HEK293 (cell line): Measurements from ENCODE around the gene BTBD7.
A peak's percentile ranks its signal among the peaks of the same experiment; 100 is the strongest.

Experiments used
- CTCF ChIA-PET: fragments of 350-600 bp; formaldehyde crosslinking; extraction: SDS; loops from one replicate; lab custom pipeline; 2021; ENCODE audit warnings: antibody characterized with exemption; lab: Yijun Ruan, JAX
- POLR2A ChIA-PET: fragments of 300-600 bp; formaldehyde crosslinking; extraction: SDS; loops from one replicate; lab custom pipeline; 2020; ENCODE audit warnings: antibody characterized with exemption, inconsistent platforms; lab: Yijun Ruan, JAX
- H3K27ac ChIP-seq: fragments of 200-500 bp; sonication (Bioruptor generic); 2 replicates; pipeline ENCODE4 v1.5.1; 2014; ENCODE audit warnings: low read depth, low read length, control low read depth, inconsistent platforms; ENCODE audit errors: extremely low read depth
- H3K36me3 ChIP-seq, 2 experiments: fragments of 200-500 bp in 1 of 2; sonication (Bioruptor generic) in 1 of 2; 1 replicate in 1 of 2; 2 replicates in 1 of 2; pipeline ENCODE4 v1.5.1; 2014 to 2017; ENCODE audit warnings: inconsistent platforms in 2 of 2, low read length in 2 of 2; ENCODE audit not compliant: control insufficient read depth in 2 of 2, insufficient read depth in 1 of 2
- H3K4me1 ChIP-seq: fragments of 200-500 bp; sonication (Bioruptor generic); 2 replicates; pipeline ENCODE4 v1.5.1; 2014; ENCODE audit warnings: mild to moderate bottlenecking, low read length, inconsistent platforms; ENCODE audit not compliant: control insufficient read depth, insufficient read depth
- H3K4me3 ChIP-seq: 2 replicates; pipeline ENCODE4 v1.5.1; 2011; ENCODE audit warnings: low read depth, mild to moderate bottlenecking, control low read depth, low read length, moderate library complexity
- H3K9me3 ChIP-seq: fragments of 200-500 bp; sonication (Bioruptor generic); 2 replicates; pipeline ENCODE4 v1.5.1; 2014; ENCODE audit warnings: low read depth, low read length, inconsistent platforms; ENCODE audit not compliant: control insufficient read depth, insufficient read depth
- KLF16 ChIP-seq: fragments of 450-650 bp; formaldehyde crosslinking; IDR thresholded peaks from 2 replicates; pipeline ENCODE4 v1.5.1; 2017; ENCODE audit warnings: missing biosample characterization, missing genetic modification characterization
- KLF8 ChIP-seq: fragments of 450-650 bp; formaldehyde crosslinking; IDR thresholded peaks from 2 replicates; pipeline ENCODE4 v1.5.1; 2016; ENCODE audit warnings: missing biosample characterization, missing genetic modification characterization
- KLF9 ChIP-seq: fragments of 450-650 bp; formaldehyde crosslinking; IDR thresholded peaks from 2 replicates; pipeline ENCODE4 v1.5.1; 2016; ENCODE audit warnings: missing biosample characterization, missing genetic modification characterization, low read depth
- YY1 ChIP-seq: fragments of 450-650 bp; formaldehyde crosslinking; IDR thresholded peaks from 2 replicates; pipeline ENCODE4 v1.5.1; 2018; ENCODE audit warnings: missing biosample characterization, missing genetic modification characterization
- ZFHX2 ChIP-seq: fragments of 450-650 bp; formaldehyde crosslinking; conservative IDR thresholded peaks from 2 replicates; pipeline ENCODE4 v1.5.1; 2016; ENCODE audit warnings: missing biosample characterization, missing genetic modification characterization
- ZFP41 ChIP-seq: fragments of 450-650 bp; formaldehyde crosslinking; IDR thresholded peaks from 2 replicates; pipeline ENCODE4 v1.5.1; 2016; ENCODE audit warnings: missing biosample characterization, missing genetic modification characterization, borderline replicate concordance
- ZFP69B ChIP-seq: fragments of 450-650 bp; formaldehyde crosslinking; IDR thresholded peaks from 2 replicates; pipeline ENCODE4 v1.5.1; 2016; ENCODE audit warnings: missing biosample characterization, missing genetic modification characterization
- ZNF211 ChIP-seq: fragments of 450-650 bp; formaldehyde crosslinking; IDR thresholded peaks from 2 replicates; pipeline ENCODE4 v1.5.1; 2016; ENCODE audit warnings: low read depth, missing biosample characterization, missing genetic modification characterization
- ZNF221 ChIP-seq: fragments of 450-650 bp; formaldehyde crosslinking; IDR thresholded peaks from 2 replicates; pipeline ENCODE4 v1.5.1; 2017; ENCODE audit warnings: missing biosample characterization, missing genetic modification characterization, borderline replicate concordance
- ZNF544 ChIP-seq: fragments of 450-650 bp; formaldehyde crosslinking; IDR thresholded peaks from 2 replicates; pipeline ENCODE4 v1.5.0; 2017; ENCODE audit warnings: missing biosample characterization, missing genetic modification characterization
- TF ChIP-seq, protein P1 (sequence below): fragments of 450-650 bp; formaldehyde crosslinking; IDR thresholded peaks from 2 replicates; pipeline ENCODE4 v1.5.1; 2017; ENCODE audit warnings: missing biosample characterization, missing genetic modification characterization
- TF ChIP-seq, protein P2 (sequence below): fragments of 450-650 bp; formaldehyde crosslinking; IDR thresholded peaks from 2 replicates; pipeline ENCODE4 v1.5.1; 2016; ENCODE audit warnings: missing biosample characterization, missing genetic modification characterization
- TF ChIP-seq, protein P3 (sequence below): fragments of 450-650 bp; formaldehyde crosslinking; IDR thresholded peaks from 2 replicates; pipeline ENCODE4 v1.5.1; 2016; ENCODE audit warnings: missing biosample characterization, missing genetic modification characterization

The BTBD7 gene

DNA sequence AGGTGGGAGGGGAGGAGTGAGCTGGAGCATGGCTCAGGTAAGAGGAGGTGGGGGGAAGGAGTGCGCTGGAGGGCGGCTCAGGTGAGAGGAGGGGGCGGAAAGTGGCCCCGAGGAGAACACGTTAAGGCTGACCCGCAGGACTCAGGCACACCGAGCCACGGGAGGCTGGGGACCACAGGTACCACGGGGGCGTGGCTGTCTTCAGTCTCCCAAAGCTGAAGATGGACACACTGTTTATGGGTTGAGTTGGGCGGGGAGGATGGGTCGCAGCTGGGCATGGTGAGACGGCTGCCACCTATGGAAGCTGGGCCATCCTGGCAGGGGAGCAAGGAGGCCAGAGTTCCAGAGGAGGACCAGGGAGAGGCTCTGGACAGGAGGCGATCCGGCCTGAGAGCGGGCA lies 102.3 kb downstream of the BTBD7 start:
- Histone ChIP-seq H3K36me3 (peaks cover 14 to 38% of the 10 kb centered on the region in 2 experiments), H3K27ac (no peak overlapping the region), H3K4me1 (0 out of 2 replicates have a peak, but pooled peaks cover 3% of the 10 kb centered on the region), H3K9me3 (no peaks in the 10 kb centered on the region), H3K4me3 (no peak overlapping the region)
- POLR2A ChIA-PET: interaction anchor here (0.8 kb wide), 1 partner anchor 24 kb away, joined by 3 read pairs; the partner anchor contains the start of genes GON7 and UBR7
- no peak for TF ChIP-seq KLF8
- peak; percentile 39; the same call in 1 of the 2 replicates for TF ChIP-seq KLF9 (tag by site-specific recombination)
- TF ChIP-seq, protein P1, sequence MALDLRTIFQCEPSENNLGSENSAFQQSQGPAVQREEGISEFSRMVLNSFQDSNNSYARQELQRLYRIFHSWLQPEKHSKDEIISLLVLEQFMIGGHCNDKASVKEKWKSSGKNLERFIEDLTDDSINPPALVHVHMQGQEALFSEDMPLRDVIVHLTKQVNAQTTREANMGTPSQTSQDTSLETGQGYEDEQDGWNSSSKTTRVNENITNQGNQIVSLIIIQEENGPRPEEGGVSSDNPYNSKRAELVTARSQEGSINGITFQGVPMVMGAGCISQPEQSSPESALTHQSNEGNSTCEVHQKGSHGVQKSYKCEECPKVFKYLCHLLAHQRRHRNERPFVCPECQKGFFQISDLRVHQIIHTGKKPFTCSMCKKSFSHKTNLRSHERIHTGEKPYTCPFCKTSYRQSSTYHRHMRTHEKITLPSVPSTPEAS: no peak
- CTCF ChIA-PET: no interaction called here

DNA sequence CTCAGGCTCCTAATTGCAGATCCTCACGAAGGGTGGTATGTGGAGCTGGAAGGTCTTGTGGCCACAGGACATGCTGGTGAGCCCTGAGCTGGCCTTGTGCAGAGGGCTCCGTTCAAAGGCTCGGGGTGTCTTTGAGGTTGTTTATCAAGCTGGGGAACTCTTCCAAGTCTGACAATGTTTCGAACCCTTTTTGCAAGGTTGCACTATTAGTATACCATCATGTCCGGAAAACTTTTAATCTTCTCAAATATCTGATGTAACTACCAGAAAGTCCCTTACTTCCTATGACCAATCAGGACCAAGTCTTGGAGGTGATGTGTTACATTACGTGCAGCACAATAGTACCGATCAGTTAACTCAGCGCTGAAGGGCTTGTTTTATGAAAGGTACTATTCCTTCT lies 104.3 kb downstream of the BTBD7 start:
- H3K27ac ChIP-seq: no peak overlapping the region
- 0 out of 2 replicates have a peak, but pooled peaks cover 3% of the 10 kb centered on the region for H3K4me1 ChIP-seq
- no peak overlapping the region for H3K4me3 ChIP-seq
- H3K36me3 ChIP-seq: peaks cover 21 to 56% of the 10 kb centered on the region in 2 experiments
- no peaks in the 10 kb centered on the region for H3K9me3 ChIP-seq
- ChIA-PET CTCF (no interaction called here), POLR2A (no interaction called here)
- no peak for TF ChIP-seq YY1 (tag by site-specific recombination)
- TF ChIP-seq ZFP69B: no peak
- TF ChIP-seq, all 188 proteins: peak for 0

DNA sequence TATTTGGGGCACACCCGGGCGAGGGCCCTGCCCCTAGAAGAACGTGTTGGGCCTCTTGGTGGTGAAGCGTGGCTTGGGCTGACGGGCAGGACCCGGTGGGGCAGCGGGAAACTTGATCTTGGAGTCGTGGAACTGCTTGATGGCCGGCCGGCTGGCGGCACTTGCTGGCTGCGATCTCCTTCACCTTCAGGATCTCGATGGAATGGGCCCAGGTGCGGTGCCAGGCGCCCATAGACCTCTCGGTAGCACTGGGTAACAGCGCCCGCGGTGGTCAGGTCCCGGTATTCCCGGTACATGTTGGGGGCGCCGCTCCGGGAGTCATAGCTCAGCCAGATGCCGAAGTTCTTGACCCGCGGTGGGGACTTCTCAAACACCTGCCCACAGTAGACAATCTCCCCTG lies 109.3 kb downstream of the BTBD7 start:
- POLR2A ChIA-PET: no interaction called here
- Histone ChIP-seq H3K36me3 (peaks cover 53 to 83% of the 10 kb centered on the region in 2 experiments), H3K27ac (no peak overlapping the region), H3K4me1 (no peaks in the 10 kb centered on the region), H3K4me3 (no peak overlapping the region), H3K9me3 (no peaks in the 10 kb centered on the region)
- TF ChIP-seq, protein P2, sequence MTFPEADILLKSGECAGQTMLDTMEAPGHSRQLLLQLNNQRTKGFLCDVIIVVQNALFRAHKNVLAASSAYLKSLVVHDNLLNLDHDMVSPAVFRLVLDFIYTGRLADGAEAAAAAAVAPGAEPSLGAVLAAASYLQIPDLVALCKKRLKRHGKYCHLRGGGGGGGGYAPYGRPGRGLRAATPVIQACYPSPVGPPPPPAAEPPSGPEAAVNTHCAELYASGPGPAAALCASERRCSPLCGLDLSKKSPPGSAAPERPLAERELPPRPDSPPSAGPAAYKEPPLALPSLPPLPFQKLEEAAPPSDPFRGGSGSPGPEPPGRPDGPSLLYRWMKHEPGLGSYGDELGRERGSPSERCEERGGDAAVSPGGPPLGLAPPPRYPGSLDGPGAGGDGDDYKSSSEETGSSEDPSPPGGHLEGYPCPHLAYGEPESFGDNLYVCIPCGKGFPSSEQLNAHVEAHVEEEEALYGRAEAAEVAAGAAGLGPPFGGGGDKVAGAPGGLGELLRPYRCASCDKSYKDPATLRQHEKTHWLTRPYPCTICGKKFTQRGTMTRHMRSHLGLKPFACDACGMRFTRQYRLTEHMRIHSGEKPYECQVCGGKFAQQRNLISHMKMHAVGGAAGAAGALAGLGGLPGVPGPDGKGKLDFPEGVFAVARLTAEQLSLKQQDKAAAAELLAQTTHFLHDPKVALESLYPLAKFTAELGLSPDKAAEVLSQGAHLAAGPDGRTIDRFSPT (tag by site-specific recombination): no peak
- no peak for TF ChIP-seq ZNF221 (tag by site-specific recombination)
- TF ChIP-seq, protein P3, sequence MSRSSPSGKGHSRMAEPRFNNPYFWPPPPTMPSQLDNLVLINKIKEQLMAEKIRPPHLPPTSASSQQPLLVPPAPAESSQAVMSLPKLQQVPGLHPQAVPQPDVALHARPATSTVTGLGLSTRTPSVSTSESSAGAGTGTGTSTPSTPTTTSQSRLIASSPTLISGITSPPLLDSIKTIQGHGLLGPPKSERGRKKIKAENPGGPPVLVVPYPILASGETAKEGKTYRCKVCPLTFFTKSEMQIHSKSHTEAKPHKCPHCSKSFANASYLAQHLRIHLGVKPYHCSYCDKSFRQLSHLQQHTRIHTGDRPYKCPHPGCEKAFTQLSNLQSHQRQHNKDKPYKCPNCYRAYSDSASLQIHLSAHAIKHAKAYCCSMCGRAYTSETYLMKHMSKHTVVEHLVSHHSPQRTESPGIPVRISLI (tag by site-specific recombination): no peak
- CTCF ChIA-PET: interaction anchor here (0.6 kb wide), 2 partner anchors 385 to 388 kb away, joined by 3 to 4 read pairs; no protein-coding TSS in a partner anchor

DNA sequence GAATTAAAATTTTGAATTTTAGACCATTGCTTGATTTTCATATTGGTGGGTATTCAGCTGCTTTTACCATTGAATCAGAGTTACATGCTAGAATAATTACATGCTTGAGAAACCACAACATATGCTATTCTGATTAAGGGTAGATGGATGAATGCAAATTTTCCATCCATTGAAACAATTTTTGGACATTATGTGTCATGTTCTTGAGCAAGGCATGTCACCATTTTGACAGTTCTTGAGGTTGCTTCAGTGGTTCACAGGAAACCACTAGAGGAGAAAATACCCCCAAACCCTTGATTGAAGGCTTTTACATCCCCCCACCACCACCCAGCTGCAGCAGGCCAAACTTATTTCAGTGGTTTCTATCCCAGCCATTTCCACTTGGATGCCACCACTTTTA lies 112.3 kb downstream of the BTBD7 start:
- no peak overlapping the region for H3K27ac ChIP-seq
- CTCF ChIA-PET: interaction anchor here (0.7 kb wide), 2 partner anchors 14 to 55 kb away, joined by 3 to 4 read pairs; partner anchors contain the start of gene GON7
- peaks cover 66 to 79% of the 10 kb centered on the region in 2 experiments for H3K36me3 ChIP-seq
- H3K9me3 ChIP-seq: no peaks in the 10 kb centered on the region
- no peaks in the 10 kb centered on the region for H3K4me1 ChIP-seq
- POLR2A ChIA-PET: no interaction called here
- TF ChIP-seq ZNF211: no peak
- no peak for TF ChIP-seq ZFHX2 (tag by site-specific recombination)
- TF ChIP-seq KLF16 (tag by site-specific recombination): no peak
- no peak for TF ChIP-seq ZNF544 (tag by site-specific recombination)
- TF ChIP-seq ZFP41: no peak
- H3K4me3 ChIP-seq: no peak overlapping the region
